Right cardiac atrium (tissue), 5 donors: ENCODE data around the gene CERT1. TPM values are rescaled to one million over a fixed set of nuclear protein-coding genes. Genes with fewer than 3 reads are reported as not detected.
"Not testable (repeated sequence)": the region's sequence is repeated elsewhere in the genome, so short reads cannot be mapped to it uniquely, and the experiment has no call there.

Experiments used
- ATAC-seq, 2 donors: fragments of 200-7000 bp; cut with Tn5 transposase; one replicate each; pipeline versions ENCODE4 v1.8.0 to v1.9.1; 2020; ENCODE audit warnings: moderate library complexity in 2 of 2, mild to moderate bottlenecking in 1 of 2
- DNase-seq, 3 donors: peaks; one replicate each; pipeline ENCODE4 v3.0.0-alpha.2; 2020
- H3K27ac ChIP-seq: one replicate; pipeline ENCODE4 v1.5.1; 2013; ENCODE audit warnings: mild to moderate bottlenecking, low read length, control low read depth, moderate library complexity
- H3K27me3 ChIP-seq: one replicate; pipeline ENCODE4 v1.6.1; 2013; ENCODE audit not compliant: control insufficient read depth, insufficient read depth
- H3K4me1 ChIP-seq: one replicate; pipeline ENCODE4 v1.6.1; 2013; ENCODE audit warnings: low read length; ENCODE audit not compliant: control insufficient read depth, insufficient read depth
- H3K4me3 ChIP-seq: one replicate; pipeline ENCODE4 v1.5.1; 2013; ENCODE audit warnings: low read length, control low read depth
- H3K9me3 ChIP-seq: one replicate; pipeline ENCODE4 v1.6.1; 2013; ENCODE audit warnings: low read length; ENCODE audit not compliant: control insufficient read depth
- WGBS: extraction: QIAGEN DNeasy Blood & Tissue Kit; methylation state at CpG from one replicate; pipeline ENCODE4 v1.1.7; 2013; 5-methylcytosine and 5-hydroxymethylcytosine counted together
- intact Hi-C, 4 donors: fragments of 100-400 bp; cut with DNase I; formaldehyde crosslinking; loops; one replicate each; pipeline versions ENCODE4 v1.11.0 to v1.14.0; 2022 to 2023
- long read RNA-seq, 4 donors: library from polyadenylated mRNA; unstranded; transcript quantifications; one replicate each; pipeline ENCODE4 v2.0.0, GENCODE V29; 2020 to 2021
- polyA plus RNA-seq: library from polyadenylated mRNA; stranded (reverse); fragments of 200-250 nt; gene quantifications from one replicate; pipeline ENCODE4 v1.2.3, GENCODE V29; 2013
- total RNA-seq, 4 donors: library from RNA; stranded (reverse); fragmentation: NEBNext Ultra II Directional; extraction: Animal tissue kit (Norgen Biotek cat#: 25700); gene quantifications; one replicate each; pipeline ENCODE4 v1.2.1, GENCODE V29; 2021
- donor health status: healthy with polysubstance abuse.
- donor health status: DM: no; HTN: yes; CAD: no.
- donor health status: DM: no; HTN: no; CAD: no.
- donor health status: DM: no; HTN: yes; CAD: no; lungs with severe emphysema.
- donor health status: DM: yes; HTN: yes; CAD: no.

The CERT1 gene
- total RNA-seq (10 to 100 TPM; 26.1 to 28.7 (median 28.0) TPM), polyA plus RNA-seq (9.1 TPM)
- long read RNA-seq, donor 1, full-length matches to known transcripts: 17 of 35 reads
- long read RNA-seq, donor 1, partial matches to known transcripts: 12 of 35 reads
- long read RNA-seq, donor 1, other reads (novel, unspliced or antisense): 6 of 35 reads
- long read RNA-seq, donor 2, transcript COL4A3BP-204 (18 exons, 2,830 nt): major isoform, 5 of 9 reads
- long read RNA-seq, donor 2, partial matches to known transcripts: 2 of 9 reads
- long read RNA-seq, donor 2, other reads (novel, unspliced or antisense): 0 of 9 reads
- long read RNA-seq, donor 3, full-length matches to known transcripts: 46 of 61 reads
- long read RNA-seq, donor 3, partial matches to known transcripts: 7 of 61 reads
- long read RNA-seq, donor 3, other reads (novel, unspliced or antisense): 8 of 61 reads
- long read RNA-seq, donor 4, full-length matches to known transcripts: 8 of 10 reads
- long read RNA-seq, donor 4, partial matches to known transcripts: 0 of 10 reads
- long read RNA-seq, donor 4, other reads (novel, unspliced or antisense): 2 of 10 reads

GRCh38 chr5:75511435-75512382, at the start of gene CERT1, which contains the start of gene POLK:
TSS of gene CERT1 (minus strand) at chr5:75511629. CDS start at chr5:75511207, 422 bp downstream.
TSS of gene POLK (plus strand) at chr5:75511891.
- Histone ChIP-seq H3K9me3 (no peaks in the 10 kb centered on the region), H3K27me3 (no peaks in the 10 kb centered on the region), H3K4me1 (no peaks in the 10 kb centered on the region), H3K4me3 (peak within 1 kb of the TSS; percentile 87), H3K27ac (peak within 1 kb of the TSS; percentile 93)
- DNase-seq (peak; percentile 99), ATAC-seq (peak; percentile 99)
- intact Hi-C loops: loop anchor here in 1 of 4 donors (5.0 kb wide), 1 partner anchor 56 kb away; no protein-coding TSS in a partner anchor
- WGBS: under 1% methylated on average over 71 of the region's 71 CpGs

GRCh38 chr5:75560655-75561054, 49.2 kb upstream of the CERT1 start:
- H3K4me3 ChIP-seq, H3K27me3 ChIP-seq, H3K4me1 ChIP-seq, ATAC-seq, H3K9me3 ChIP-seq, DNase-seq, intact Hi-C loops, H3K27ac ChIP-seq: not testable (repeated sequence)
- WGBS: 100% methylated on average over 1 of the region's 1 CpG

- WGBS: 53% methylated on average over 4 of the region's 4 CpGs
- intact Hi-C loops: no loop called here
- Histone ChIP-seq H3K27ac (peak overlapping the region; percentile 64), H3K4me1 (no peaks in the 10 kb centered on the region), H3K9me3 (no peaks in the 10 kb centered on the region), H3K4me3 (no peak overlapping the region), H3K27me3 (no peaks in the 10 kb centered on the region)
- DNase-seq (no peak), ATAC-seq (peak; percentile 73 to 84)
Observed at GRCh38 chr5:75558981-75559632, 47.7 kb upstream of the CERT1 start.

GRCh38 chr5:75558221-75558620, 46.8 kb upstream of the CERT1 start:
- Histone ChIP-seq H3K9me3 (no peaks in the 10 kb centered on the region), H3K4me3 (no peak overlapping the region), H3K27me3 (no peaks in the 10 kb centered on the region), H3K27ac (no peak overlapping the region), H3K4me1 (no peaks in the 10 kb centered on the region)
- WGBS: 89% methylated on average over 1 of the region's 1 CpG
- intact Hi-C loops: no loop called here
- DNase-seq: no peak
- ATAC-seq: no peak

GRCh38 chr5:75553358-75553757, 41.9 kb upstream of the CERT1 start:
- no peak overlapping the region for H3K27ac ChIP-seq
- H3K4me3 ChIP-seq: no peak overlapping the region
- WGBS: 93% methylated on average over 1 of the region's 1 CpG
- ATAC-seq (no peak), DNase-seq (no peak)
- intact Hi-C loops: no loop called here
- no peaks in the 10 kb centered on the region for H3K27me3 ChIP-seq
- H3K9me3 ChIP-seq: no peaks in the 10 kb centered on the region
- no peaks in the 10 kb centered on the region for H3K4me1 ChIP-seq

- no peak overlapping the region for H3K27ac ChIP-seq
- no peak for DNase-seq
- intact Hi-C loops: no loop called here
- H3K4me3 ChIP-seq: no peak overlapping the region
- ATAC-seq: no peak
- H3K27me3 ChIP-seq: no peaks in the 10 kb centered on the region
- H3K9me3 ChIP-seq: no peaks in the 10 kb centered on the region
- H3K4me1 ChIP-seq: no peaks in the 10 kb centered on the region
- WGBS: over 99% methylated on average over 2 of the region's 2 CpGs
Observed at GRCh38 chr5:75552764-75553163, 41.3 kb upstream of the CERT1 start.

GRCh38 chr5:75551471-75551870, 40.0 kb upstream of the CERT1 start:
- 94% methylated on average over 3 of the region's 3 CpGs for WGBS
- intact Hi-C loops: no loop called here
- no peak overlapping the region for H3K4me3 ChIP-seq

GRCh38 chr5:75550597-75550996, 39.2 kb upstream of the CERT1 start:
- no peaks in the 10 kb centered on the region for H3K4me1 ChIP-seq
- H3K9me3 ChIP-seq: no peaks in the 10 kb centered on the region
- intact Hi-C loops: no loop called here
- H3K4me3 ChIP-seq: no peak overlapping the region
- no peak overlapping the region for H3K27ac ChIP-seq
- WGBS: 99% methylated on average over 1 of the region's 1 CpG
- DNase-seq (no peak), ATAC-seq (no peak)
- H3K27me3 ChIP-seq: no peaks in the 10 kb centered on the region

More at GRCh38 chr5:75551471-75551870, 40.0 kb upstream of the CERT1 start:
- no peaks in the 10 kb centered on the region for H3K9me3 ChIP-seq
- no peak for DNase-seq
- no peaks in the 10 kb centered on the region for H3K27me3 ChIP-seq
- no peaks in the 10 kb centered on the region for H3K4me1 ChIP-seq
- H3K27ac ChIP-seq: no peak overlapping the region
- ATAC-seq: no peak

- 71% methylated on average over 3 of the region's 3 CpGs for WGBS
- no peak overlapping the region for H3K4me3 ChIP-seq
- H3K27ac ChIP-seq: no peak overlapping the region
- no peaks in the 10 kb centered on the region for H3K9me3 ChIP-seq
- DNase-seq (no peak), ATAC-seq (no peak)
- no peaks in the 10 kb centered on the region for H3K27me3 ChIP-seq
- peaks cover 1% of the 10 kb centered on the region for H3K4me1 ChIP-seq
- intact Hi-C loops: no loop called here
Observed at GRCh38 chr5:75547812-75548211, 36.4 kb upstream of the CERT1 start.

GRCh38 chr5:75546830-75547229, 35.4 kb upstream of the CERT1 start:
- 97% methylated on average over 6 of the region's 6 CpGs for WGBS
- ATAC-seq (no peak), DNase-seq (no peak)
- no peaks in the 10 kb centered on the region for H3K27me3 ChIP-seq
- intact Hi-C loops: no loop called here
- no peak overlapping the region for H3K4me3 ChIP-seq
- no peak overlapping the region for H3K27ac ChIP-seq
- no peaks in the 10 kb centered on the region for H3K9me3 ChIP-seq
- peaks cover 1% of the 10 kb centered on the region for H3K4me1 ChIP-seq
